Kidney (tissue), 14 donors: ENCODE results near the gene SORCS2. TPM values are rescaled to one million over a fixed set of nuclear protein-coding genes. Genes with fewer than 3 reads are reported as not detected.
A peak's percentile ranks its signal among the peaks of the same experiment; 100 is the strongest.

Experiments
- DNase-seq, 5 donors: peaks; one replicate each; pipeline ENCODE4 v3.0.0-alpha.2; 2013 to 2020
- FAIRE-seq: peaks from 2 replicates; lab custom pipeline; 2012; peaks lifted over from hg19 to GRCh38; lab: Jason Lieb, UNC
- H3K27ac ChIP-seq, 2 donors: one replicate each; pipeline ENCODE4 v1.7.0; 2013; ENCODE audit warnings: low read depth in 2 of 2, low read length in 2 of 2, inconsistent platforms in 1 of 2
- H3K27me3 ChIP-seq: one replicate; pipeline ENCODE4 v1.7.1; 2013; ENCODE audit warnings: low read length, inconsistent platforms; ENCODE audit not compliant: control insufficient read depth, insufficient read depth
- H3K36me3 ChIP-seq, 3 donors: one replicate each; pipeline versions ENCODE4 v1.7.0 to v1.7.1; 2013; ENCODE audit warnings: low read length in 3 of 3, control low read depth in 1 of 3, inconsistent platforms in 1 of 3; ENCODE audit not compliant: insufficient read depth in 3 of 3, control insufficient read depth in 2 of 3
- H3K4me1 ChIP-seq, 3 donors: one replicate each; pipeline versions ENCODE4 v1.7.0 to v1.7.1; 2013; ENCODE audit warnings: low read length in 3 of 3, inconsistent platforms in 1 of 3, low read depth in 1 of 3; ENCODE audit not compliant: control insufficient read depth in 2 of 3, insufficient read depth in 2 of 3
- H3K4me3 ChIP-seq, 3 donors: one replicate each; pipeline versions ENCODE4 v1.7.0 to v1.8.1; 2013; ENCODE audit warnings: low read length in 3 of 3, control low read depth in 1 of 3, inconsistent platforms in 1 of 3
- H3K9ac ChIP-seq, 3 donors: one replicate each; pipeline versions ENCODE4 v1.7.0 to v1.7.1; 2013; ENCODE audit warnings: low read length in 3 of 3, control low read depth in 1 of 3, inconsistent platforms in 1 of 3
- H3K9me3 ChIP-seq, 3 donors: one replicate each; pipeline versions ENCODE4 v1.7.0 to v1.7.1; 2013; ENCODE audit warnings: low read length in 3 of 3, control low read depth in 1 of 3, inconsistent platforms in 1 of 3; ENCODE audit not compliant: control insufficient read depth in 2 of 3, insufficient read depth in 1 of 3
- intact Hi-C: fragments of 100-400 bp; cut with DNase I; formaldehyde crosslinking; loops from one replicate; pipeline ENCODE4 v1.11.1; 2022
- polyA plus RNA-seq: library from polyadenylated mRNA; stranded (reverse); fragments of 350-450 nt; fragmentation: Illumina TruSeq; extraction: RNeasy Lipid Tissue Mini Kit (QIAGEN cat#74804); gene quantifications from one replicate; pipeline ENCODE4 v1.2.3, GENCODE V29; 2014; ENCODE audit warnings: low read depth, low replicate concordance; ENCODE audit not compliant: insufficient read depth
- total RNA-seq: library from RNA; stranded (reverse); fragmentation: NEBNext Ultra II Directional; extraction: Animal tissue kit (Norgen Biotek cat#: 25700); gene quantifications from one replicate; pipeline ENCODE4 v1.2.1, GENCODE V29; 2021
- TF ChIP-seq, protein P1 (sequence below): IDR thresholded peaks from 3 replicates; pipeline ENCODE4 v1.5.1; 2012; ENCODE audit warnings: mild to moderate bottlenecking, moderate library complexity, borderline replicate concordance; ENCODE audit not compliant: insufficient read depth; ENCODE audit errors: extremely low read depth
- donor health status: control.
- donor health status: control.
- donor health status: control.
- donor health status: control.
- donor health status: control.
- donor health status: DM: yes; HTN: yes; CAD: no.
- donor health status: Normal renal cell carcinoma (clear cell type).

SORCS2 gene
- total and polyA plus RNA-seq, 2 donors from 2014 or later: 6.1 to 9.1 TPM

DNA sequence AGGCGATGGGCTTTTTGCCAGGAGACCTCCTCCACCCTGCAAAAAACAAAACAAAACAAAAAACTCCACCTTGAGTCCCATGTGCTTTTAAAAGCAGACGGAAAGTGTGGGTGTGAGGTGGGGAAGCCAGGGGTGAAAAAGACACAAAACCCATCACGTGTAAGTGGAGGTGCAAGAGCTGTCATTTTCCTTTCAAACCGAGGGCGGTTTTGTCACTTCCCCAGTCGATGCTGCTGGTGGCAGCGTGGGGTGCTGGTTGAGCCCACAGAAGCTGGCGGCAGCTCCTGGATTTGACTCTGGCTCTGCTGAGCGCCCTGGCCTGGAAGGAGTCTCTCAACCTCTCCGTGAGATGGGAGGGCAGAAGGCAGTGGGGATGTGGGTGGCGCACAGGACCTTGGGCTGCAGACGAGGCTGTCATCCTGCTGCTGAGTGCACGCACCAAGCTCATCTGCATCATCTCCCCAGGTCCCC is 132.3 kb downstream of the SORCS2 start:
- H3K9me3 ChIP-seq: no peaks in the 10 kb centered on the region
- H3K4me3 ChIP-seq: no peak overlapping the region
- H3K36me3 ChIP-seq: no peaks in the 10 kb centered on the region
- H3K27ac ChIP-seq: no peak overlapping the region
- DNase-seq (peak in 1 of 5 donors; percentile 57), FAIRE-seq (no peak)
- H3K27me3 ChIP-seq: no peaks in the 10 kb centered on the region
- TF ChIP-seq, protein P1, sequence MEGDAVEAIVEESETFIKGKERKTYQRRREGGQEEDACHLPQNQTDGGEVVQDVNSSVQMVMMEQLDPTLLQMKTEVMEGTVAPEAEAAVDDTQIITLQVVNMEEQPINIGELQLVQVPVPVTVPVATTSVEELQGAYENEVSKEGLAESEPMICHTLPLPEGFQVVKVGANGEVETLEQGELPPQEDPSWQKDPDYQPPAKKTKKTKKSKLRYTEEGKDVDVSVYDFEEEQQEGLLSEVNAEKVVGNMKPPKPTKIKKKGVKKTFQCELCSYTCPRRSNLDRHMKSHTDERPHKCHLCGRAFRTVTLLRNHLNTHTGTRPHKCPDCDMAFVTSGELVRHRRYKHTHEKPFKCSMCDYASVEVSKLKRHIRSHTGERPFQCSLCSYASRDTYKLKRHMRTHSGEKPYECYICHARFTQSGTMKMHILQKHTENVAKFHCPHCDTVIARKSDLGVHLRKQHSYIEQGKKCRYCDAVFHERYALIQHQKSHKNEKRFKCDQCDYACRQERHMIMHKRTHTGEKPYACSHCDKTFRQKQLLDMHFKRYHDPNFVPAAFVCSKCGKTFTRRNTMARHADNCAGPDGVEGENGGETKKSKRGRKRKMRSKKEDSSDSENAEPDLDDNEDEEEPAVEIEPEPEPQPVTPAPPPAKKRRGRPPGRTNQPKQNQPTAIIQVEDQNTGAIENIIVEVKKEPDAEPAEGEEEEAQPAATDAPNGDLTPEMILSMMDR: no peak
- intact Hi-C loops: no loop called here
- no peaks in the 10 kb centered on the region for H3K4me1 ChIP-seq
- H3K9ac ChIP-seq: no peak overlapping the region

DNA sequence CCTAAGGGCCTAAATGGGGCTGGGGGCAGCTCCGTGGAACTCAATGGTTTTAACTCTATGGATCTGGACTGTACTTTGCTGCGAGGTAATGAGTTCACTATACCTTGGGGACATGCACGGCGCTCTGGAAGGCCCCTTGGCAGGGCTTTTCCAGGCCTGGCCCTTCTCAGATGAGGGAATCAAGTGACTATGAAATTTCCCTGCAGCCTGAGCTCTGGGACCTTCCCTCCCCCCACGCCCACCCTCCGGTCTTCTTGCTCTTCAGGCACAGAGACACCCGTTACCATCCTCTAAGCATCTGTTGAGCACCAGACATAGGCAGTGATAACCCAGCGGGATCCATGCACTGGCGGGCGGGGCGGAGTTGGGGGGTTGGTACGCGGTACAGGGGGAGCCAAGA is 133.2 kb downstream of the SORCS2 start:
- intact Hi-C loops: no loop called here
- Histone ChIP-seq H3K9ac (no peak overlapping the region), H3K36me3 (no peaks in the 10 kb centered on the region), H3K27me3 (no peaks in the 10 kb centered on the region), H3K9me3 (no peaks in the 10 kb centered on the region), H3K27ac (no peak overlapping the region), H3K4me1 (no peaks in the 10 kb centered on the region), H3K4me3 (no peak overlapping the region)
- DNase-seq: peak in 1 of 5 donors; percentile 45
- FAIRE-seq: no peak
- TF ChIP-seq, protein P1: no peak

GRCh38 chr4:7326306-7326692 is 134.0 kb downstream of the SORCS2 start:
- Histone ChIP-seq H3K27ac (no peak overlapping the region), H3K4me1 (no peaks in the 10 kb centered on the region), H3K27me3 (no peaks in the 10 kb centered on the region), H3K9ac (no peak overlapping the region), H3K4me3 (no peak overlapping the region), H3K9me3 (no peaks in the 10 kb centered on the region), H3K36me3 (no peaks in the 10 kb centered on the region)
- DNase-seq (peak in 1 of 5 donors; percentile 54), FAIRE-seq (no peak)
- intact Hi-C loops: no loop called here
- TF ChIP-seq, protein P1: no peak

DNA sequence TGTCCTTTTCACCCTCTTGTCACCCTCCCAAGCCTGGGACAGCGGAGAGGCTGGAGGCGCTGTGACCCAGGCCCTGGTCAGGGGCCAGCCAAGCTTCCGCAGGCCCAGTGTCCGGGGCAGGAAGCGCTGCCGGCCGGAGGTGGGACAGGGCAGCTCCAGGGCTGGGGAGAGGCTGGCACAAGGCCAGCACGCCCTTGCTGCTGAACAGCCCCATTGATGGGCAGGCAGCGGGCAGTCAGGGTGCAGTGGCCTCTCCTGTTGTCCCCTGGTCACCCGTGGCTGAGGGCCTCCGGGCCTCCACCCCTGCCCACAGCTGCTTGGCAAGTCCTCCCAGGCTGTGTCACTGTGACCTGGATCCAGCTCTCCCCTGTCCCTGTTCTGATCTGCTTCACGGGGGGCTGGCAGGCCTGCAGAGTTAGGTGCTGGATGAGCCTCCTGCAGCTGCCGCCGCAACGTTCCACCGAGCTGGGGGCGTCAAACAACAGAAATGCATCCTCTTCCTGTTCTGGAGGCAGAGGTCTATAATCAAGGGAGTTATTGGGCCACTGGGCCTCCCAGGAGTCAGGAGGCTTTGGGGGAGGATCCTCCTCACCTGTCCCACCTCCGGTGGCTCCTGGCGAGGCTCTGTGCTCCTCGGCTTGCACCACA is 134.5 kb downstream of the SORCS2 start:
- Histone ChIP-seq H3K27me3 (no peaks in the 10 kb centered on the region), H3K4me3 (no peak overlapping the region), H3K27ac (no peak overlapping the region), H3K9ac (no peak overlapping the region), H3K4me1 (no peaks in the 10 kb centered on the region), H3K9me3 (no peaks in the 10 kb centered on the region), H3K36me3 (no peaks in the 10 kb centered on the region)
- intact Hi-C loops: no loop called here
- TF ChIP-seq, protein P1: no peak
- no peak for FAIRE-seq
- peak in 1 of 5 donors; percentile 68 for DNase-seq
